22Rv1 (cell line): ENCODE results near the gene MX1.
A peak's percentile ranks its signal among the peaks of the same experiment; 100 is the strongest.

Experiments
- H3K27ac ChIP-seq: fragments of 450-650 bp; 2 replicates; pipeline ENCODE4 v1.5.1; 2017
- ZFX ChIP-seq: fragments of 450-650 bp; IDR thresholded peaks from 2 replicates; pipeline ENCODE4 v1.6.1; 2017; ENCODE audit warnings: antibody characterized with exemption, borderline replicate concordance
- TF ChIP-seq, protein P1 (sequence below): fragments of 450-650 bp; IDR thresholded peaks from 2 replicates; pipeline ENCODE4 v1.5.1; 2017; ENCODE audit warnings: mild to moderate bottlenecking

MX1 gene

DNA sequence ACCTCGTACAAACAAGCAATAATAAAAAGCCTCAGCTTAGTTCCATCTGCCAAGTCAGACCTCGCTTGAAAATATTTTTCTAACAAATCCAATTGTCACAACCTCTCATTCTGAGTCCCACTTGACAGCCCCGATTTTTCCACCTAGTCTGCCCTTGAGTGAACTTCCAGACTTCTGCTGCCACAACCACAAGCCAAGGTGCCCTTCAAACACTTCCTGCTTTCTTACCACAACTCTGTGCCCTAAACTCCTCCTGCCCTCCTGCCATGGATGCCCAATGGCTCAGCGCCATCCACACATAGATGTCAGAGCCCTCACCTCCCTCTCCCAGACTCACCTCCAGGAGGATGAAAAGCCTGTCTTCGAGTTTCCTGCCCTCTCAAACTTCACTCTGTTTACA is 78.0 kb downstream of the MX1 start:
- H3K27ac ChIP-seq, result peak overlapping the region; percentile 92
- no peak for TF ChIP-seq ZFX
- TF ChIP-seq, protein P1, sequence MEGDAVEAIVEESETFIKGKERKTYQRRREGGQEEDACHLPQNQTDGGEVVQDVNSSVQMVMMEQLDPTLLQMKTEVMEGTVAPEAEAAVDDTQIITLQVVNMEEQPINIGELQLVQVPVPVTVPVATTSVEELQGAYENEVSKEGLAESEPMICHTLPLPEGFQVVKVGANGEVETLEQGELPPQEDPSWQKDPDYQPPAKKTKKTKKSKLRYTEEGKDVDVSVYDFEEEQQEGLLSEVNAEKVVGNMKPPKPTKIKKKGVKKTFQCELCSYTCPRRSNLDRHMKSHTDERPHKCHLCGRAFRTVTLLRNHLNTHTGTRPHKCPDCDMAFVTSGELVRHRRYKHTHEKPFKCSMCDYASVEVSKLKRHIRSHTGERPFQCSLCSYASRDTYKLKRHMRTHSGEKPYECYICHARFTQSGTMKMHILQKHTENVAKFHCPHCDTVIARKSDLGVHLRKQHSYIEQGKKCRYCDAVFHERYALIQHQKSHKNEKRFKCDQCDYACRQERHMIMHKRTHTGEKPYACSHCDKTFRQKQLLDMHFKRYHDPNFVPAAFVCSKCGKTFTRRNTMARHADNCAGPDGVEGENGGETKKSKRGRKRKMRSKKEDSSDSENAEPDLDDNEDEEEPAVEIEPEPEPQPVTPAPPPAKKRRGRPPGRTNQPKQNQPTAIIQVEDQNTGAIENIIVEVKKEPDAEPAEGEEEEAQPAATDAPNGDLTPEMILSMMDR, result no peak

DNA sequence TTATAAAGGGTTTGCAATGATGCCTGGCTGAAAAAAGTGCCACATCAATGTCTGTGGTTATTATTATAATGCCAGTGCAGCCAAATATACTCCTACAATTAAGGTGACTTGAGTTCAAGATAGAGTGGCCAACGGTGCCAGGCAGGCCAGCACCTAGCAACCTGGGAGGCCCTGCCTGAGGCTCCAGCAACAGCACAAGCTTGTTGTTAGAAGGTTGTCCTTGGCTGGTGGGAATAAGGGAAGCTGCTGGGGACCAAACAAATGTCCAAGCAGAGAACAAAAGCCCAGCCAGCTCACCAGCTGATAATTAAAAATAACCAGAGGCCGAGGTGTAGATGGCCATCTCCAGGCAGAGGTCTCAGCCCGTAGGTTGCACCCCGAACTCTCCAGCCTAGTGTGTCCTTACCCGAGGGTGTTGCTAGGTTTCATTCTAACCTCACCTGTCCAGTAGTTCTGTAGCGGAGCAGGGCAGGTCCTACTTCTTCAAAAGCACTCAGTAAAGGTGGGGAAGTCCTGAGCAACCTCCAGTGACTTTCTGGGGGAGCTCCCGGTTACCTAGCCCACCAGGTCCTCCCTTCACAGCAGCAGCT is 80.1 kb downstream of the MX1 start:
- TF ChIP-seq, protein P1, result no peak
- TF ChIP-seq ZFX, result no peak
- H3K27ac ChIP-seq, result peak overlapping the region; percentile 58

DNA sequence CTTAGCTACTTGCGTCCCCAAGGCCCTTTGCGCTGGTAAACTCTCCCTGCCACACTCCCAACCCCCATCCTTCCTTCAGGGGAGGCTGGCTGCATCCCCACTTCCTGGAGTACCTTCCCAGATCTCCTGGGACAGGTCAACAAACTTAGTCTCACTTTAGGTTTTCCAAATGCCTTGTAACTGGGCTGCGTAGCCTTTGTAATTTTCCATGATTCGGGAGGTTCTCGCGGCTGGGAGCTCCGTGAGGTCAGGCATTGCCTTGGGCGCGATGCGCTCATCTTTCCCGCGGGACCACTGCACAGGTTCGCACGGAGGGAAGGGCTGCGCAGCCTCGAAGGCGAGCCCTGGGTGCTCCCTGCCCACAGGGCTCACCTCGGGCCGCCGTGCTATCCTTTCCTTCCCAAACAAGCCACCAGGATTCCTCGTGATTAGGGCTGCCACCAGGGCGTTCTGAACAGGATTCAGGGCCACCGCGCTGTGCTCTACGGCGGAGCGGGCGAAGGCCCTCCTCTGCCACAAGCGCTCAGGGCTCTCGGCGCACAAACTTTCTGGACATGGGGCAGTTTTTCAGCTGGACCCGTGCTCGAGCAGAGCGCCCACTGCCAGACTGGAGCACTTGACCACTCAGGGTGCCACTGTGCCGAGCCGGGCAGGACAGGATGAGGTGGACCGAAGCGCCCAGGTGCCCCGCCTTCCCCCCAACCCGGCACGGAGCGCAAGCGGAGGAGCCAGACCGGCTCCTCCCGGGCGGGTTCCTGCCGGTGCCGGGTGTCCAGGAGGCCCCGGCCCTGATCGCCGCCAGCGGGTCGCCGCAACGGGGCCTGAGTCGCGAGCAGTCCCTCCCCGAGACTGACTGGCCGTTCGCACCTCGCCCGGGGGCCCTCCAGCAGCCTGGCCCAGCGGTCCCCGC is 80.8 kb downstream of the MX1 start:
- TF ChIP-seq, protein P1, result no peak
- TF ChIP-seq ZFX, result no peak
- H3K27ac ChIP-seq, result peak overlapping the region; percentile 58

DNA sequence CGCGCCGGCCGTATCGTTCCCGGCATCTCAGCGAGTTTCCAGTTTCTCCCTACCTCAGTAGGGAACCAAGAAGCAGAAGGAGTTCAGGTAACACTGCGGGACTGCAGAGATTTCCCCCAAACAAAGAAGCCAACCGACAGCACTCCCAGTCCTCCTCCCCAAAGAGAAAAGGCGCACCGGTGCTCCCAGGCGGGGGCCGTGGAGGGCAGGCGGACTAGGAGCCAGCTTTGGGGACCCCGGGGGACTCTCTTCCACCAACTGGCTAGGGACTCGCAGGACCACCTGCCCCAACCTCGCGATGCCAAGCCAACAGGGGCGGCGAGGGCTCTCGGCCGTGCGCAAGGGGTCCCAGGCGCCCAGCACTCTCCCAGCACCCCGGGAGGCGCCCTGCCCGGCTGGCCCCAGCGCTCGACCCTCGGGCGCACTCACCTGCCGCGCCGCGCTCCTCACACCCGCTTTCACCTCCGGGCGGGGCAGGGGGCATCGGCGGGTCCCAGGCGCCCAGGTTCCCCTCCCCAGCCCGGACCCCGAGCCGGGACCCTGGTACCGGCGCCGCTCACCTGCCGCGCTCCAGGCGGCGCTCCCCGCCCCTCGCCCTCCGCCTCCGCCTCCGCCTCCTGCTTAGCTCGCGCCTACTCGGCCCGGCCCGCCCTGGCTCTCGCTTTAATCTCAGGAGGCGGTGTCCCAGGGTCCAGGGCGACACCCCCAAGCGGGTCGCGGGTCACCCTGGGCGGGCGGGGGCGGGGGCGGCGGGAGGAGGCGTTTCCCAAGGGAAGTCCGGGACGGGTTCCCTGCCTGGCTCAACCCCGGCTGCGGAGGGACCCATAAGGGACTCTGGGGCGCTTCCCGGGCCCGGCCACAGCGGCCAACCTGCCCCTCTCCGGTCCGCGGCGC is 81.7 kb downstream of the MX1 start, which contains the start of gene TMPRSS2:
TSS of gene TMPRSS2 (minus strand) at position 638 of the 894 bp plus-strand sequence. CDS start 10,025 bp downstream, outside the sequence.
- TF ChIP-seq, protein P1, result no peak
- no peak for TF ChIP-seq ZFX
- H3K27ac ChIP-seq, result peak within 1 kb of the TSS; percentile 58

DNA sequence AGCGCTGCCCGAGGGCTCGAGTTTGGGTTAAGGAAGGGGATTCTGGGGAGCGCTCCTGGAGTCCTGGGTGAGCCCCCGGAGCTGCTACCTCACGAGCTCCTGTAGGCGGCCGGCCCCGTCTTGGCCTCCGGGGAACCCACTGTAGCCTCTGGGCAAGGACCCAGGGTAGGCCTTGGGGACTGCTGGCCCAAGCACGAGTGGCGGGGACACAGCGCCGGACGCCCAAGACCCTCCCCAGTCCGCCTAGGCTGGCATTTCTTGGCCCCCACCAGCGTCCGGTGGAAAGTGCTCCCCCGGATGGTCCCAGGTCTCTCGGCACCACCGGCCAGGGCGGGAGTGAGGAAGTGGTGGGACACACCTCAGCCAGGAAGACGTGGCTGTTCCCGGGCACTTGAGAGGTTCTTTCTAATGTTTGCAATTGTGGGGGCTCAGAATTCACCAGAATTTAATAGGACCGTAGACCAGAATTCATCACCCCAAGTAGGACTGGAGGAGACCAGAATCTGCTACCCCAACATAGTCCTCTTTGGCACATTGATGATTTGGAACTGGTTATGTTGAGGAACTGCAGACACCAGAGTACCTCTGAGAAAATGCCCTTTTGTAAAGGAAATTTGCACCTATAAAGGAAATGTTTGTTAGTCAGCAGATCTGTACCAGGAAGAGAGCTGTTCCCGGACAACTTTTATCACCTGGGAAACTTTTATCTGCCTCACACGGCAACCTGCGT is 82.5 kb downstream of the MX1 start:
- H3K27ac ChIP-seq, result 0 out of 2 replicates have a peak overlapping the region, but pooled peaks have one; percentile 58
- TF ChIP-seq, protein P1, result no peak
- no peak for TF ChIP-seq ZFX
